WERI-Rb-1 (cell line): Measurements from ENCODE around the gene TMEM117.
A peak's percentile ranks its signal among the peaks of the same experiment; 100 is the strongest.

ENCODE experiments used
- DNase-seq: peaks from one replicate; pipeline ENCODE4 v3.0.0-alpha.2; 2020
- H3K27ac ChIP-seq: fragments of 250-450 bp; sonication (Bioruptor Pico); 2 replicates; pipeline ENCODE4 v1.5.1; 2020; ENCODE audit warnings: mild to moderate bottlenecking, moderate library complexity
- H3K27me3 ChIP-seq: fragments of 250-450 bp; sonication (Bioruptor Pico); 2 replicates; pipeline ENCODE4 v1.5.1; 2021; ENCODE audit warnings: mild to moderate bottlenecking, low read depth, moderate library complexity; ENCODE audit not compliant: insufficient read depth, severe bottlenecking
- H3K36me3 ChIP-seq: fragments of 250-450 bp; sonication (Bioruptor Pico); 2 replicates; pipeline ENCODE4 v1.5.1; 2020; ENCODE audit warnings: mild to moderate bottlenecking, moderate library complexity
- H3K4me3 ChIP-seq: 2 replicates; pipeline ENCODE4 v1.5.1; 2011; ENCODE audit warnings: low read depth, mild to moderate bottlenecking, control low read depth, low read length
- H3K9me3 ChIP-seq: fragments of 250-450 bp; sonication (Bioruptor Pico); 2 replicates; pipeline ENCODE4 v1.5.1; 2021; ENCODE audit warnings: mild to moderate bottlenecking, moderate library complexity; ENCODE audit not compliant: severe bottlenecking
- CTCF ChIP-seq: IDR thresholded peaks from 2 replicates; pipeline ENCODE4 v1.5.1; 2011; ENCODE audit warnings: low read depth, mild to moderate bottlenecking, control low read depth, inconsistent platforms, low read length

Gene TMEM117

GRCh38 chr12:44294649-44295048 is 458.8 kb downstream of the TMEM117 start:
- H3K27me3 ChIP-seq, result no peaks in the 10 kb centered on the region
- no peaks in the 10 kb centered on the region for H3K9me3 ChIP-seq
- H3K36me3 ChIP-seq, result no peaks in the 10 kb centered on the region
- DNase-seq, result no peak
- H3K4me3 ChIP-seq, result no peak overlapping the region
- no peak overlapping the region for H3K27ac ChIP-seq
- TF ChIP-seq CTCF, result no peak

DNA sequence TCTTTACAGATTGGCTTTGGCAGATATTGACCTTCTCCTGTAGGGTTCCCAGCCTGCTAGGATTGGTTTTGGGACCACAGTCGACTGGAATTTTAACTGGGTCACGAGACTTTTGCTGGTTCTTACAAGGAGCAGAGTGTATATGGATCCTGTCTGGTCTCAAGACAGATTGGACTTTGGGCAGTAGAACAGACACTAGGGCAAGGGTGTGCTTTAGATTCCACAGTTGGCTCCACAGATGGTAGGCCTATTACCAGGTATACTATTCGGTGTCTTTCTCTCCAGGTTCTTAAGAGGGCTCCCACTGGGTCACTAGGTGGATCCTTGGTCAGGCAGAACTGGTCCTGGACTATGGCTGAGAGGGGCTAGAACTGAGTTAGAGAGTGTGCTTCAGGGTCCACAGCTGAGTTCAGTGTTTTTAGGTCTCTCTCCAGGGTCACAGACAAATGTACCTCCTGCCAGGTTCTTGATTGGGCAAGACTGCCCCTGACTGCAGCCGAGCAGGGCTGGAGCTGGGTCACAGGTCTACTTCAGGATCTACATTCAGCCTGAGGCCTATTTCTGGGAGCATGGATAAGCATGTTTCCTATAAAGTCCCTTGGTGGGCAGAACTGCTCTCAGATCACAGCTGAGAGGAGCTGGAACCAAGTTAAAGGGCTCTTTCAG is 460.2 kb downstream of the TMEM117 start:
- no peak overlapping the region for H3K27ac ChIP-seq
- H3K27me3 ChIP-seq, result no peaks in the 10 kb centered on the region

DNA sequence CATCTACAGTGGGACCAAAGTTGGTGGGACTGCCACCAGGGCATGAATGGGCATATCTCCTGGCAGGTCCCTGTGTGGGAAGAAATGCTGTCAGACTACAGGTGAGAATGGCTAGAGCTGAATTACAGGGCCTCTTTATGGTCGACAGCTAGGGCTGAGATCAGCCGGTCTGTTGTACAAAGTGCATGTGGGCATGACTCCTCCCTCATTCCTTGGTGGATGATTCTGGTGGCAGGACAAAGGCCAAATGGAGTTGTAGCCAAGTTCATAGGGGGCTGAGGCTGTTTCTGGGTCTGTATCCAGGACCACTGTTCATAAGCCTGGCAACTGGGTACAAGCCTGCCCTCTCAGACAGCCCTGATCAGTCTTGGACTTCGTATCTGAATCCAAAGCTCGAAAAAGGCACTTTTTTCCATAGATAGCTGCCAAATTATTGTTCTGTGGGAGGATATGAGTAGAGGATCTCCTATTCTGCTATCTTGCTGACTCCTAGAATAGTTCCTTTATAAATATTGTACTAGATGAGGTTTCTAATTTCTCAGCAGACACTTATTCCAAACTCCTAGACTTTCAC is 460.8 kb downstream of the TMEM117 start:
- Histone ChIP-seq H3K27ac (no peak overlapping the region), H3K27me3 (no peaks in the 10 kb centered on the region), H3K36me3 (no peaks in the 10 kb centered on the region), H3K9me3 (no peaks in the 10 kb centered on the region), H3K4me3 (no peak overlapping the region)
- no peak for TF ChIP-seq CTCF
- no peak for DNase-seq

More for the DNA sequence above, 460.2 kb downstream of the TMEM117 start:
- TF ChIP-seq CTCF, result no peak
- H3K9me3 ChIP-seq, result no peaks in the 10 kb centered on the region
- DNase-seq, result no peak
- H3K4me3 ChIP-seq, result no peak overlapping the region
- H3K36me3 ChIP-seq, result no peaks in the 10 kb centered on the region

DNA sequence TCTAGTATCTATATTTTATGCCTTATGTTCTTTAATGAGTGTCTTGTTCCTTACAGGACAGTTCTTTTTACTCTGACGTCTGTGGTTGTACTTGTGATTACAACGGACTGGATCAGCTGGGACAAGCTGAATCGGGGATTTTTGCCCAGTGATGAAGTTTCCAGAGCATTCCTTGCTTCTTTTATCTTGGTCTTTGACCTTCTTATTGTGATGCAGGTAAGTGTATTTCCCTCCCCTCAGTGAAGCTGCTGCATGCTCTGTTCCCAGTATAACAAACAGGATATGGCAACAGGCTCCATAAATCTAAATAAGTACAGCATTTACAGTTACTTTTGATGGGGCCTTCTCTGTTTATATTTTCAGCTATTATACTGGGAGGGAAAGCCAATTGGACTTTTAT is 463.6 kb downstream of the TMEM117 start:
- no peaks in the 10 kb centered on the region for H3K36me3 ChIP-seq
- DNase-seq, result no peak
- H3K9me3 ChIP-seq, result no peaks in the 10 kb centered on the region
- H3K27me3 ChIP-seq, result no peaks in the 10 kb centered on the region
- H3K4me3 ChIP-seq, result no peak overlapping the region
- no peak for TF ChIP-seq CTCF
- no peak overlapping the region for H3K27ac ChIP-seq

GRCh38 chr12:44307506-44308168 is 471.8 kb downstream of the TMEM117 start:
- Histone ChIP-seq H3K27ac (no peak overlapping the region), H3K27me3 (no peaks in the 10 kb centered on the region), H3K9me3 (peaks cover 3% of the 10 kb centered on the region), H3K36me3 (no peaks in the 10 kb centered on the region), H3K4me3 (no peak overlapping the region)
- peak; percentile 8 for DNase-seq
- TF ChIP-seq CTCF, result no peak
